C4-2B (cell line): Measurements from ENCODE around the gene TIMM10.
A peak's percentile ranks its signal among the peaks of the same experiment; 100 is the strongest.

Experiments used
- H3K27ac ChIP-seq: fragments of 450-650 bp; 2 replicates; pipeline ENCODE4 v1.5.1; 2017
- CTCF ChIP-seq: fragments of 450-650 bp; conservative IDR thresholded peaks from 2 replicates; pipeline ENCODE4 v1.5.1; 2017; ENCODE audit warnings: mild to moderate bottlenecking
- ZFX ChIP-seq: fragments of 450-650 bp; IDR thresholded peaks from 2 replicates; pipeline ENCODE4 v1.6.1; 2017

TIMM10 gene

GRCh38 chr11:57523419-57523818 lies 7.1 kb downstream of the TIMM10 start:
- no peak overlapping the region for H3K27ac ChIP-seq
- TF ChIP-seq ZFX (no peak), CTCF (no peak)

GRCh38 chr11:57521116-57521515 lies 9.4 kb downstream of the TIMM10 start:
- TF ChIP-seq CTCF = no peak
- no peak for TF ChIP-seq ZFX
- no peak overlapping the region for H3K27ac ChIP-seq

- TF ChIP-seq ZFX = no peak
- no peak for TF ChIP-seq CTCF
- peak overlapping the region; percentile 95 for H3K27ac ChIP-seq
Measured at GRCh38 chr11:57516061-57516443, 14.5 kb downstream of the TIMM10 start.

GRCh38 chr11:57515332-57516060 lies 15.1 kb downstream of the TIMM10 start, which contains the start of gene SLC43A1:
SLC43A1 (minus strand) TSS chr11:57515702; CDS start chr11:57514111, 1,591 bp downstream.
- no peak for TF ChIP-seq CTCF
- TF ChIP-seq ZFX = peak; percentile 13; the same call in 1 of the 2 replicates
- peak within 1 kb of the TSS; percentile 95 for H3K27ac ChIP-seq

GRCh38 chr11:57514538-57515331 lies 15.8 kb downstream of the TIMM10 start:
- TF ChIP-seq ZFX (no peak), CTCF (no peak)
- peak overlapping the region; percentile 95 for H3K27ac ChIP-seq

GRCh38 chr11:57513911-57514537 lies 16.5 kb downstream of the TIMM10 start:
- TF ChIP-seq CTCF (no peak), ZFX (0 out of 2 replicates have a peak, but pooled peaks have one; percentile 20)
- peak overlapping the region; percentile 95 for H3K27ac ChIP-seq

GRCh38 chr11:57513452-57513795 lies 17.1 kb downstream of the TIMM10 start:
- TF ChIP-seq ZFX (no peak), CTCF (no peak)
- peak overlapping the region; percentile 95 for H3K27ac ChIP-seq
